Measurements from ENCODE around the gene TRNAU1AP.
"Not testable (repeated sequence)": the region's sequence is repeated elsewhere in the genome, so short reads cannot be mapped to it uniquely, and the experiment has no call there.

The TRNAU1AP gene

GRCh38 chr1:28591708-28592320 lies 38.9 kb downstream of the TRNAU1AP start, which contains the start of gene RAB42:
TSS of gene RAB42 (plus strand) at chr1:28592265. CDS start at chr1:28592512, 247 bp downstream.
- Histone ChIP-seq H4K91ac (ENCODE audit: low read depth, low read length) (peak within 1 kb of the TSS; percentile 70), H3K27ac (ENCODE audit: low read depth, low read length) (no peak within 1 kb of the TSS), H3K9me3 (ENCODE audit: insufficient read depth, low read depth, low read length) (no peaks in the 10 kb centered on the region), H3K4me3 (ENCODE audit: low read depth, low read length) (peak within 1 kb of the TSS; percentile 67), H3K79me1 (ENCODE audit: low read length) (peaks cover 7% of the 10 kb centered on the region), H2BK5ac (ENCODE audit: low read depth, low read length, poor library complexity) (peak within 1 kb of the TSS; percentile 27), H3K79me2 (ENCODE audit: control insufficient read depth, insufficient read depth, low read length, poor library complexity) (peaks cover 5% of the 10 kb centered on the region), H3K4me2 (ENCODE audit: low read length) (peak within 1 kb of the TSS; percentile 90), H3K14ac (ENCODE audit: low read length) (peak within 1 kb of the TSS; percentile 89), H3K4ac (ENCODE audit: low read depth, low read length) (no peak within 1 kb of the TSS), H3K23ac (ENCODE audit: low read length) (no peak within 1 kb of the TSS), H2BK120ac (ENCODE audit: insufficient read depth, low read length, poor library complexity) (peak within 1 kb of the TSS; percentile 21), H2AFZ (ENCODE audit: insufficient read depth, low read length, poor library complexity) (peak within 1 kb of the TSS; percentile 82), H3K18ac (ENCODE audit: low read length) (peak within 1 kb of the TSS; percentile 41), H3K9ac (ENCODE audit: low read length) (no peak within 1 kb of the TSS), H2BK12ac (ENCODE audit: low read length) (peak within 1 kb of the TSS; percentile 80), H4K12ac (ENCODE audit: low read depth, low read length) (peak within 1 kb of the TSS; percentile 74), H3K36me3 (ENCODE audit: control insufficient read depth in 1 of 2, insufficient read depth in 2 of 2, low read length in 2 of 2) (no peaks in the 10 kb centered on the region), H4K8ac (ENCODE audit: low read depth, low read length) (peak within 1 kb of the TSS; percentile 85), H3K27me3 (ENCODE audit: insufficient read depth, low read length) (no peaks in the 10 kb centered on the region), H2AK5ac (ENCODE audit: low read length) (peak within 1 kb of the TSS; percentile 59), H3K4me1 (ENCODE audit: control insufficient read depth in 1 of 2, insufficient read depth in 2 of 2, low read length in 2 of 2) (peaks cover 8 to 10% of the 10 kb centered on the region in 2 experiments)
- no peak for DNase-seq
- WGBS (ENCODE audit: extremely low coverage, insufficient coverage, insufficient read length), result no CpG with 5 or more reads among the region's 13 CpGs

DNA sequence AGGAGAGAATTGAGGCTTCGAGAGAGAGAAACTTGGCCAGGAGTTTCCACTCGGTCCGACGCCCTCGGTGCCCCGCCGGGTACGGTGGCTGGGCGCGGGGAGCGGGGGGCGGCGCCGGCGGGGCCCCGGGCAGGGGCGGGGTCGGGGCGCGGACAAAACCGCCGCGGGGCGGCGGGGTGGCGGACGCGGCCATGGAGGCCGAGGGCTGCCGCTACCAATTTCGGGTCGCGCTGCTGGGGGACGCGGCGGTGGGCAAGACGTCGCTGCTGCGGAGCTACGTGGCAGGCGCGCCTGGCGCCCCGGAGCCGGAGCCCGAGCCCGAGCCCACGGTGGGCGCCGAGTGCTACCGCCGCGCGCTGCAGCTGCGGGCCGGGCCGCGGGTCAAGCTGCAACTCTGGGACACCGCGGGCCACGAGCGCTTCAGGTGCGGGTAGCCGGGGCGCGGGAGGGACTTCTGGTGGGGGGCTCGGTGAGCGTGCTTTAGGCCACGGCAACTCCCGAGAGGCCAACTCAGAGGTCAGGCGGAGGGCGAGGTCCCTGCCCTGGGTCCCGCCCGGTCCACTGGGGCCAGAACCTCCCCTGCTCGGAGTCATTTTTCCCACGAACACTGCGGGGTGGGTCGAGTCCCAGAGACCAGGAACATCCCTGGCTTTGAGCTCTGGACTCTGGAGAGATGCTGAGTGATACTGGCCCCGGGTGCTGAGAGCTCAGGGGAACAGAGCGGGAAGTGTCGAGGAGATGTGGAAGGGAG lies 39.6 kb downstream of the TRNAU1AP start:
- peak in 1 of 2 donors; percentile 36 for DNase-seq
- WGBS (ENCODE audit: extremely low coverage, insufficient coverage, insufficient read length), result no CpG with 5 or more reads among the region's 81 CpGs

GRCh38 chr1:28593988-28594356 lies 41.1 kb downstream of the TRNAU1AP start:
- not testable (repeated sequence) for H3K27ac ChIP-seq (ENCODE audit: low read depth, low read length); H2BK5ac ChIP-seq (ENCODE audit: low read depth, low read length, poor library complexity); H3K79me1 ChIP-seq (ENCODE audit: low read length); DNase-seq; H2AK5ac ChIP-seq (ENCODE audit: low read length); H3K23ac ChIP-seq (ENCODE audit: low read length); H3K4me2 ChIP-seq (ENCODE audit: low read length); H3K4ac ChIP-seq (ENCODE audit: low read depth, low read length); H3K9ac ChIP-seq (ENCODE audit: low read length); H4K12ac ChIP-seq (ENCODE audit: low read depth, low read length); H3K4me3 ChIP-seq (ENCODE audit: low read depth, low read length); H2AFZ ChIP-seq (ENCODE audit: insufficient read depth, low read length, poor library complexity); H3K27me3 ChIP-seq (ENCODE audit: insufficient read depth, low read length); H3K18ac ChIP-seq (ENCODE audit: low read length); H4K8ac ChIP-seq (ENCODE audit: low read depth, low read length); H4K91ac ChIP-seq (ENCODE audit: low read depth, low read length); H3K9me3 ChIP-seq (ENCODE audit: insufficient read depth, low read depth, low read length); H2BK12ac ChIP-seq (ENCODE audit: low read length); H3K14ac ChIP-seq (ENCODE audit: low read length); H2BK120ac ChIP-seq (ENCODE audit: insufficient read depth, low read length, poor library complexity); H3K79me2 ChIP-seq (ENCODE audit: control insufficient read depth, insufficient read depth, low read length, poor library complexity); H3K36me3 ChIP-seq (ENCODE audit: control insufficient read depth in 1 of 2, insufficient read depth in 2 of 2, low read length in 2 of 2)
- no CpG with 5 or more reads among the region's 3 CpGs for WGBS (ENCODE audit: extremely low coverage, insufficient coverage, insufficient read length)
- peaks cover 12 to 13% of the 10 kb centered on the region in 2 experiments for H3K4me1 ChIP-seq (ENCODE audit: control insufficient read depth in 1 of 2, insufficient read depth in 2 of 2, low read length in 2 of 2)

More for the DNA sequence above, 39.6 kb downstream of the TRNAU1AP start:
- Histone ChIP-seq H3K4me3 (ENCODE audit: low read depth, low read length) (peak overlapping the region; percentile 67), H3K14ac (ENCODE audit: low read length) (peak overlapping the region; percentile 89), H4K91ac (ENCODE audit: low read depth, low read length) (peak overlapping the region; percentile 70), H2BK12ac (ENCODE audit: low read length) (peak overlapping the region; percentile 80), H3K18ac (ENCODE audit: low read length) (peak overlapping the region; percentile 41), H2AFZ (ENCODE audit: insufficient read depth, low read length, poor library complexity) (peak overlapping the region; percentile 82), H3K79me2 (ENCODE audit: control insufficient read depth, insufficient read depth, low read length, poor library complexity) (peaks cover 5% of the 10 kb centered on the region), H3K9ac (ENCODE audit: low read length) (no peak overlapping the region), H4K12ac (ENCODE audit: low read depth, low read length) (peak overlapping the region; percentile 74), H2AK5ac (ENCODE audit: low read length) (peak overlapping the region; percentile 59), H3K9me3 (ENCODE audit: insufficient read depth, low read depth, low read length) (no peaks in the 10 kb centered on the region), H3K4me1 (ENCODE audit: control insufficient read depth in 1 of 2, insufficient read depth in 2 of 2, low read length in 2 of 2) (peaks cover 8 to 10% of the 10 kb centered on the region in 2 experiments), H2BK120ac (ENCODE audit: insufficient read depth, low read length, poor library complexity) (peak overlapping the region; percentile 21), H3K4me2 (ENCODE audit: low read length) (peak overlapping the region; percentile 90), H3K36me3 (ENCODE audit: control insufficient read depth in 1 of 2, insufficient read depth in 2 of 2, low read length in 2 of 2) (no peaks in the 10 kb centered on the region), H3K27ac (ENCODE audit: low read depth, low read length) (no peak overlapping the region), H3K23ac (ENCODE audit: low read length) (no peak overlapping the region), H3K79me1 (ENCODE audit: low read length) (peaks cover 7% of the 10 kb centered on the region), H2BK5ac (ENCODE audit: low read depth, low read length, poor library complexity) (peak overlapping the region; percentile 27), H3K27me3 (ENCODE audit: insufficient read depth, low read length) (no peaks in the 10 kb centered on the region), H4K8ac (ENCODE audit: low read depth, low read length) (peak overlapping the region; percentile 85), H3K4ac (ENCODE audit: low read depth, low read length) (no peak overlapping the region)

DNA sequence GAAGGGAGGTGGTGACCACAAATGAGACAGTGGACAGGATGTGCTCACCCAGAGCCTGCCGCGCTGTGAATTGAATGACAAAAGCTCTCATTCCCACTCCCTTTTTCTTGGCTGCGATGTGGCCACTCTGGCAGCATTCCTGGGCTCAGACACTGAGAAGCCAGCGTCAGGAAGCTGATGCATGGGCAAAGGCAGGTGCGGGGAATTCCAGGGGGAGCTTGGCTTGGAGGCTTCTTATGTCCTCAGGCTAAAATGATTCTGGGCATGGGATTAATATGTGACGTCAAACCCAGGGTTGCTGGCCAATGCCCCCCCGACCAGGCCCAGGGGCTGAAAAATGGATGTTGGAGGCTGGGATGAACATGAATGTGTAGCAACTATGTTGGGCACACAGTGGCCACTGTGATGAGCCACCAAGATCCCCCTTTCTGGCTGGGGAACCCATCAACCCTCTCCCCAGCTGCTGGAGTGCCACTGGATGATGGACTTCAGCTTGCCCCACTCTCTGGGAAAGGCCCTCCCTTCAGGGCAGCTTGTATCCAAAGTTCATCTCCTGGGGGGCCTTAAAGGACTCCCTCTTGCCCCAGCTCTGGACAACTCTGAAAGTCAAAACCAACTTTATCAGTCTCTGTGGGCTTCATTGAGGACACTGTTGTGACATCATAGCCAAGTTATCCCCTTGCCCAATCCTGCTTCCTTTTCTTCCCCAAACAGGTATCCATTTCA lies 42.0 kb downstream of the TRNAU1AP start:
- H2AFZ ChIP-seq (ENCODE audit: insufficient read depth, low read length, poor library complexity); H2AK5ac ChIP-seq (ENCODE audit: low read length); H3K4me3 ChIP-seq (ENCODE audit: low read depth, low read length); H3K27me3 ChIP-seq (ENCODE audit: insufficient read depth, low read length); H2BK12ac ChIP-seq (ENCODE audit: low read length); H4K12ac ChIP-seq (ENCODE audit: low read depth, low read length); H3K23ac ChIP-seq (ENCODE audit: low read length); H4K8ac ChIP-seq (ENCODE audit: low read depth, low read length); H3K4me2 ChIP-seq (ENCODE audit: low read length); H3K9me3 ChIP-seq (ENCODE audit: insufficient read depth, low read depth, low read length); DNase-seq; H2BK5ac ChIP-seq (ENCODE audit: low read depth, low read length, poor library complexity); H3K14ac ChIP-seq (ENCODE audit: low read length); H3K4ac ChIP-seq (ENCODE audit: low read depth, low read length); H3K18ac ChIP-seq (ENCODE audit: low read length); H2BK120ac ChIP-seq (ENCODE audit: insufficient read depth, low read length, poor library complexity); H3K9ac ChIP-seq (ENCODE audit: low read length); H3K79me2 ChIP-seq (ENCODE audit: control insufficient read depth, insufficient read depth, low read length, poor library complexity); H3K27ac ChIP-seq (ENCODE audit: low read depth, low read length); H4K91ac ChIP-seq (ENCODE audit: low read depth, low read length); H3K36me3 ChIP-seq (ENCODE audit: control insufficient read depth in 1 of 2, insufficient read depth in 2 of 2, low read length in 2 of 2): not testable (repeated sequence)
- Histone ChIP-seq H3K79me1 (ENCODE audit: low read length) (peaks cover 10% of the 10 kb centered on the region), H3K4me1 (ENCODE audit: control insufficient read depth in 1 of 2, insufficient read depth in 2 of 2, low read length in 2 of 2) (peaks cover 14 to 19% of the 10 kb centered on the region in 2 experiments)
- WGBS (ENCODE audit: extremely low coverage, insufficient coverage, insufficient read length), result no CpG with 5 or more reads among the region's 7 CpGs

All from trophoblast cell (in vitro differentiated cells and primary cell).